GM10248 (cell line): ENCODE results near the gene FOXL3.
A peak's percentile ranks its signal among the peaks of the same experiment; 100 is the strongest.
"Not testable (repeated sequence)": the region's sequence is repeated elsewhere in the genome, so short reads cannot be mapped to it uniquely, and the experiment has no call there.

Experiments used
- CTCF ChIA-PET: fragments of 300-600 bp; sonication (Branson Sonifier 250); formaldehyde crosslinking; extraction: SDS; loops from one replicate; lab custom pipeline; 2021; ENCODE audit warnings: antibody characterized with exemption; lab: Yijun Ruan, JAX
- POLR2A ChIA-PET: fragments of 350-650 bp; sonication (Branson Sonifier 250); formaldehyde crosslinking; extraction: SDS; loops from one replicate; lab custom pipeline; 2020; ENCODE audit warnings: antibody characterized with exemption; lab: Yijun Ruan, JAX
- DNase-seq: peaks from one replicate; pipeline ENCODE4 v3.0.0; 2012; ENCODE audit errors: extremely low spot score
- CTCF ChIP-seq: IDR thresholded peaks from 2 replicates; pipeline ENCODE4 v1.5.1; 2012; ENCODE audit warnings: mild to moderate bottlenecking, low read depth; ENCODE audit errors: extremely low read depth, missing control alignments, control extremely low read depth

FOXL3 gene

GRCh38 chr7:262631-263311 lies 27.2 kb upstream of the FOXL3 start:
- peak; percentile 62 for TF ChIP-seq CTCF
- CTCF ChIA-PET = interaction anchor here (0.9 to 5.4 kb wide), 9 partner anchors 10 to 448 kb away, joined by 3 to 61 read pairs (median 6); no protein-coding TSS in a partner anchor
- DNase-seq, POLR2A ChIA-PET: not testable (repeated sequence)

DNA sequence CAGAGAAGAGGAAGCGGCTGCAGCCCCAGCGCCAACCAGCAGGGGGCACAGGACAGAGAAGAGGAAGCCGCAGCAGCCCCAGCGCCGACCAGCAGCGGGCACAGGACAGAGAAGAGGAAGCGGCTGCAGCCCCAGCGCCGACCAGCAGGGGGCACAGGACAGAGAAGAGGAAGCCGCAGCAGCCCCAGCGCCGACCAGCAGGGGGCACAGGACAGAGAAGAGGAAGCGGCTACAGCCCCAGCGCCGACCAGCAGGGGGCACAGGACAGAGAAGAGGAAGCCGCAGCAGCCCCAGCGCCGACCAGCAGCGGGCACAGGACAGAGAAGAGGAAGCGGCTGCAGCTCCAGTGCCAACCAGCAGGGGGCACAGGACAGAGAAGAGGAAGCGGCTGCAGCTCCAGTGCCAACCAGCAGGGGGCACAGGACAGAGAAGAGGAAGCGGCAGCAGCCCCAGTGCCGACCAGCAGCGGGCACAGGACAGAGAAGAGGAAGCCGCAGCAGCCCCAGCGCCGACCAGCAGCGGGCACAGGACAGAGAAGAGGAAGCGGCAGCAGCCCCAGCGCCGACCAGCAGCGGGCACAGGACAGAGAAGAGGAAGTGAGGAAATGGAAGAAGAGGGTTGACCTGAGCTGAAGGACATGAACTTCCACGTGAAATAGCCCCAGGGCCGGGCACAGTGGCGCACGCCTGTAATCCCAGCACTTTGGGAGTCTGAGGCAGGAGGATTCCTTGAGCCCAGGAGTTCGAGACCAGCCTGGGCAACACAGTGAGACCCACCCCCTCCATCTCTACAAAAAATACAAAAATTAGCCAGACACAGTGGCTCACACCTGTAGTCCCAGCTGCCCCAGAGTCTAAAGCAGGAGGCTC lies 26.3 kb upstream of the FOXL3 start:
- DNase-seq, POLR2A ChIA-PET: not testable (repeated sequence)
- CTCF ChIA-PET = interaction anchor here (0.7 to 5.4 kb wide), 19 partner anchors 10 to 610 kb away, joined by 3 to 61 read pairs (median 3); no protein-coding TSS in a partner anchor
- peak; percentile 76 for TF ChIP-seq CTCF

DNA sequence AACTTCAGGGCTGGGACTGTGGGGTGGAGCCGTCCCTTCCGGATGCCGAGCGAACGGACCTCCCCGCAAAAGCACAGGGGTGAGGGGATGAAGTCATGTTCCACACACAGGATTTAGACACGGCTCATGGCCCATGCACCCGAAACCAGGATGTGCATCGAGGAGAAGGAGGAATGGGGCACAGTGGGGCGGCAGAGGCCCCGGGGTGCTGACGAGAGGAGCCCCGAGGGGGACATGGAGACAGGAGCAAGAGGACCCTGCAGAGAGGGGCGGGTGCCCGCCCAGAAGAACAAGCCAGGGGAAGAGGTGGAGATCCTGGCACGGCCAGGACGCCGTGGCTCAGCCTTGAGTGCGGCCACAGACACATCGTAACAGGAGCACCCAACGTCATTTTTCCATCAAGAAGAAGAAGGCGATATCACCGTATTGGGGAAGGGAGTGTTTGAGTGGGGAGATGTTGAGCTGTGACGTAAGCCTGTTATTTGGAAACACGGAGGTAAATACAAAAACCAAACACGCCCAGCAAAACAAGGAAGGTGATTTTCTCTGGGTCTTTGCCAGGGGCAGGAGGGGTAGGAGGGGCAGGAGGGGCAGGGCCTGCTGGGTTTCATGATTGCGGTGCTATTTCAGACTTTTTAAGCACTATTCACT lies 25.3 kb upstream of the FOXL3 start:
- no peak for TF ChIP-seq CTCF
- ChIA-PET POLR2A (no interaction called here), CTCF (interaction anchor here (0.7 to 5.4 kb wide), 18 partner anchors 11 to 609 kb away, joined by 3 to 61 read pairs (median 4); no protein-coding TSS in a partner anchor)
- no peak for DNase-seq

- POLR2A ChIA-PET = no interaction called here
Observed at GRCh38 chr7:265192-265997, 24.6 kb upstream of the FOXL3 start.

More at GRCh38 chr7:265192-265997, 24.6 kb upstream of the FOXL3 start:
- no peak for DNase-seq
- TF ChIP-seq CTCF = no peak
- CTCF ChIA-PET = interaction anchor here (0.7 to 5.4 kb wide), 3 partner anchors 11 to 602 kb away, joined by 3 to 61 read pairs (median 3); no protein-coding TSS in a partner anchor
